HL-60 (cell line): ENCODE data around the gene FBXO33.

Experiments used
- CTCF ChIP-seq: IDR thresholded peaks from one replicate; pipeline ENCODE4 v1.5.1; 2011; ENCODE audit warnings: low read length, control low read depth, inconsistent platforms; ENCODE audit not compliant: insufficient read depth
- REST ChIP-seq: IDR thresholded peaks from 2 replicates; pipeline ENCODE4 v1.6.1; 2012; ENCODE audit warnings: low read depth; ENCODE audit not compliant: insufficient replicate concordance
- SPI1 ChIP-seq: IDR thresholded peaks from 2 replicates; pipeline ENCODE4 v1.6.1; 2012; ENCODE audit warnings: low read depth, mild to moderate bottlenecking, borderline replicate concordance

GRCh38 chr14:39454906-39455539, 22.8 kb upstream of the FBXO33 start:
- no peak for TF ChIP-seq CTCF
- no peak for TF ChIP-seq REST
- TF ChIP-seq SPI1, result no peak
